ENCODE data around the gene TBCA. TPM values are rescaled to one million over a fixed set of nuclear protein-coding genes. Genes with fewer than 3 reads are reported as not detected.
A peak's percentile ranks its signal among the peaks of the same experiment; 100 is the strongest.

Gene TBCA
- total and polyA plus RNA-seq, 2 of the 13 experiments (the other 11 are each of a cell fraction or from before 2014, with no cell fraction given): 93.8 to 309 TPM

DNA sequence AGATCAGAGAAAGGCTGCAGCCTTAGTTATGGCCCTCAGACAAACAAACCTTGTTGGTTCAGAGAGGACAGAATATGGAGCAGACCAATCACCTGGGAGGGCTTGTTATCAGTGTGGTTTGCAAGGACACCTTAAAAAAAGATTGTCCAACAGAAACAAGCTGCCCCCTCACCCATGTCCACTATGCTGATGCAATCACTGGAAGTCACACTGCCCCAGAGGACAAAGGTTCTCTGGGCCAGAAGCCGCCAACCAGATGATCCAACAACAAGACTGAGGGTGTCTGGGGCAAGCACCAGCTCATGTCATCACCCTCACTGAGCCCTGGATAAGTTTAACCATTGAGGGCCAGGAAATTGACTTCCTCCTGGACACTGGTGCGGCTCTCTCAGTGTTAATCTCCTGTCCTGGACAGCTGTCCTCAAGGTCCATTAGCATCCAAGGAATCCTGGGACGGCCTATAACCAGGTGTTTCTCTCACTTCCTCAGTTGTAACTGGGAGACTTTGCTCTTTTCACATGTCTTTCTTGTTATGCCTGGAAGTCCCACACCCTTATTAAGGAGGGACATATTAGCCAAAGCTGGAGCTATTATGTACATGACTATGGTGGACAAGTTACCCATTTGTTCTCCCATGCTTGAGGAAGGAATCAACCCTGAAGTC is 36.9 kb upstream of the TBCA start (continued):
- TF ChIP-seq, protein P1, sequence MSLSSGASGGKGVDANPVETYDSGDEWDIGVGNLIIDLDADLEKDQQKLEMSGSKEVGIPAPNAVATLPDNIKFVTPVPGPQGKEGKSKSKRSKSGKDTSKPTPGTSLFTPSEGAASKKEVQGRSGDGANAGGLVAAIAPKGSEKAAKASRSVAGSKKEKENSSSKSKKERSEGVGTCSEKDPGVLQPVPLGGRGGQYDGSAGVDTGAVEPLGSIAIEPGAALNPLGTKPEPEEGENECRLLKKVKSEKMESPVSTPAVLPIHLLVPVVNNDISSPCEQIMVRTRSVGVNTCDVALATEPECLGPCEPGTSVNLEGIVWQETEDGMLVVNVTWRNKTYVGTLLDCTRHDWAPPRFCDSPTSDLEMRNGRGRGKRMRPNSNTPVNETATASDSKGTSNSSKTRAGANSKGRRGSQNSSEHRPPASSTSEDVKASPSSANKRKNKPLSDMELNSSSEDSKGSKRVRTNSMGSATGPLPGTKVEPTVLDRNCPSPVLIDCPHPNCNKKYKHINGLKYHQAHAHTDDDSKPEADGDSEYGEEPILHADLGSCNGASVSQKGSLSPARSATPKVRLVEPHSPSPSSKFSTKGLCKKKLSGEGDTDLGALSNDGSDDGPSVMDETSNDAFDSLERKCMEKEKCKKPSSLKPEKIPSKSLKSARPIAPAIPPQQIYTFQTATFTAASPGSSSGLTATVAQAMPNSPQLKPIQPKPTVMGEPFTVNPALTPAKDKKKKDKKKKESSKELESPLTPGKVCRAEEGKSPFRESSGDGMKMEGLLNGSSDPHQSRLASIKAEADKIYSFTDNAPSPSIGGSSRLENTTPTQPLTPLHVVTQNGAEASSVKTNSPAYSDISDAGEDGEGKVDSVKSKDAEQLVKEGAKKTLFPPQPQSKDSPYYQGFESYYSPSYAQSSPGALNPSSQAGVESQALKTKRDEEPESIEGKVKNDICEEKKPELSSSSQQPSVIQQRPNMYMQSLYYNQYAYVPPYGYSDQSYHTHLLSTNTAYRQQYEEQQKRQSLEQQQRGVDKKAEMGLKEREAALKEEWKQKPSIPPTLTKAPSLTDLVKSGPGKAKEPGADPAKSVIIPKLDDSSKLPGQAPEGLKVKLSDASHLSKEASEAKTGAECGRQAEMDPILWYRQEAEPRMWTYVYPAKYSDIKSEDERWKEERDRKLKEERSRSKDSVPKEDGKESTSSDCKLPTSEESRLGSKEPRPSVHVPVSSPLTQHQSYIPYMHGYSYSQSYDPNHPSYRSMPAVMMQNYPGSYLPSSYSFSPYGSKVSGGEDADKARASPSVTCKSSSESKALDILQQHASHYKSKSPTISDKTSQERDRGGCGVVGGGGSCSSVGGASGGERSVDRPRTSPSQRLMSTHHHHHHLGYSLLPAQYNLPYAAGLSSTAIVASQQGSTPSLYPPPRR (CRISPR knock-in tag; IDR thresholded peaks at IDR 0.05; ENCODE audit: borderline replicate concordance): peak; percentile 48; the same call in 1 of the 2 replicates
- TF ChIP-seq FOXJ3 (CRISPR knock-in tag; IDR thresholded peaks at IDR 0.05; ENCODE audit: borderline replicate concordance) (peak; percentile 94), TRIM24 (CRISPR knock-in tag; IDR thresholded peaks at IDR 0.05) (peak; percentile 91), POLR2G (IDR thresholded peaks at IDR 0.05; ENCODE audit: low read depth, low read length) (0 out of 2 replicates have a peak, but pooled peaks have one; percentile 39), RCOR2 (CRISPR knock-in tag; IDR thresholded peaks at IDR 0.05) (peak; percentile 62), ZNF207 (IDR thresholded peaks at IDR 0.05; ENCODE audit: borderline replicate concordance) (no peak), SALL2 (CRISPR knock-in tag; IDR thresholded peaks at IDR 0.05) (peak; percentile 75; the same call in 1 of the 2 replicates), CBFB (CRISPR knock-in tag; IDR thresholded peaks at IDR 0.05) (peak; percentile 60; the same call in 1 of the 2 replicates), BCL6 (CRISPR knock-in tag; IDR thresholded peaks at IDR 0.05) (peak; percentile 59; the same call in 1 of the 2 replicates), HNF4G (IDR thresholded peaks at IDR 0.05; ENCODE audit: borderline replicate concordance, low read depth, low read length) (peak; percentile 93), HNF4G (CRISPR knock-in tag; IDR thresholded peaks at IDR 0.05; ENCODE audit: borderline replicate concordance, low read depth) (peak; percentile 97), ZNF296 (CRISPR knock-in tag; conservative IDR thresholded peaks at IDR 0.05) (peak; percentile 86), NONO (IDR thresholded peaks at IDR 0.05) (no peak), NONO (CRISPR knock-in tag; conservative IDR thresholded peaks at IDR 0.05) (peak; percentile 45; the same call in 1 of the 2 replicates), ERF (CRISPR knock-in tag; IDR thresholded peaks at IDR 0.05) (peak; percentile 69), ZNF350 (CRISPR knock-in tag; IDR thresholded peaks at IDR 0.05; ENCODE audit: borderline replicate concordance, low read depth) (peak; percentile 88; the same call in 1 of the 2 replicates)
- TF ChIP-seq, protein P2, sequence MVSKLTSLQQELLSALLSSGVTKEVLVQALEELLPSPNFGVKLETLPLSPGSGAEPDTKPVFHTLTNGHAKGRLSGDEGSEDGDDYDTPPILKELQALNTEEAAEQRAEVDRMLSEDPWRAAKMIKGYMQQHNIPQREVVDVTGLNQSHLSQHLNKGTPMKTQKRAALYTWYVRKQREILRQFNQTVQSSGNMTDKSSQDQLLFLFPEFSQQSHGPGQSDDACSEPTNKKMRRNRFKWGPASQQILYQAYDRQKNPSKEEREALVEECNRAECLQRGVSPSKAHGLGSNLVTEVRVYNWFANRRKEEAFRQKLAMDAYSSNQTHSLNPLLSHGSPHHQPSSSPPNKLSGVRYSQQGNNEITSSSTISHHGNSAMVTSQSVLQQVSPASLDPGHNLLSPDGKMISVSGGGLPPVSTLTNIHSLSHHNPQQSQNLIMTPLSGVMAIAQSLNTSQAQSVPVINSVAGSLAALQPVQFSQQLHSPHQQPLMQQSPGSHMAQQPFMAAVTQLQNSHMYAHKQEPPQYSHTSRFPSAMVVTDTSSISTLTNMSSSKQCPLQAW (CRISPR knock-in tag; IDR thresholded peaks at IDR 0.05): peak; percentile 76; the same call in 1 of the 2 replicates
- TF ChIP-seq, protein P3, sequence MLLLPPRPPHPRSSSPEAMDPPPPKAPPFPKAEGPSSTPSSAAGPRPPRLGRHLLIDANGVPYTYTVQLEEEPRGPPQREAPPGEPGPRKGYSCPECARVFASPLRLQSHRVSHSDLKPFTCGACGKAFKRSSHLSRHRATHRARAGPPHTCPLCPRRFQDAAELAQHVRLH (CRISPR knock-in tag; IDR thresholded peaks at IDR 0.05; ENCODE audit: borderline replicate concordance, low read depth): peak; percentile 66; the same call in 1 of the 2 replicates
- TF ChIP-seq, protein P4, sequence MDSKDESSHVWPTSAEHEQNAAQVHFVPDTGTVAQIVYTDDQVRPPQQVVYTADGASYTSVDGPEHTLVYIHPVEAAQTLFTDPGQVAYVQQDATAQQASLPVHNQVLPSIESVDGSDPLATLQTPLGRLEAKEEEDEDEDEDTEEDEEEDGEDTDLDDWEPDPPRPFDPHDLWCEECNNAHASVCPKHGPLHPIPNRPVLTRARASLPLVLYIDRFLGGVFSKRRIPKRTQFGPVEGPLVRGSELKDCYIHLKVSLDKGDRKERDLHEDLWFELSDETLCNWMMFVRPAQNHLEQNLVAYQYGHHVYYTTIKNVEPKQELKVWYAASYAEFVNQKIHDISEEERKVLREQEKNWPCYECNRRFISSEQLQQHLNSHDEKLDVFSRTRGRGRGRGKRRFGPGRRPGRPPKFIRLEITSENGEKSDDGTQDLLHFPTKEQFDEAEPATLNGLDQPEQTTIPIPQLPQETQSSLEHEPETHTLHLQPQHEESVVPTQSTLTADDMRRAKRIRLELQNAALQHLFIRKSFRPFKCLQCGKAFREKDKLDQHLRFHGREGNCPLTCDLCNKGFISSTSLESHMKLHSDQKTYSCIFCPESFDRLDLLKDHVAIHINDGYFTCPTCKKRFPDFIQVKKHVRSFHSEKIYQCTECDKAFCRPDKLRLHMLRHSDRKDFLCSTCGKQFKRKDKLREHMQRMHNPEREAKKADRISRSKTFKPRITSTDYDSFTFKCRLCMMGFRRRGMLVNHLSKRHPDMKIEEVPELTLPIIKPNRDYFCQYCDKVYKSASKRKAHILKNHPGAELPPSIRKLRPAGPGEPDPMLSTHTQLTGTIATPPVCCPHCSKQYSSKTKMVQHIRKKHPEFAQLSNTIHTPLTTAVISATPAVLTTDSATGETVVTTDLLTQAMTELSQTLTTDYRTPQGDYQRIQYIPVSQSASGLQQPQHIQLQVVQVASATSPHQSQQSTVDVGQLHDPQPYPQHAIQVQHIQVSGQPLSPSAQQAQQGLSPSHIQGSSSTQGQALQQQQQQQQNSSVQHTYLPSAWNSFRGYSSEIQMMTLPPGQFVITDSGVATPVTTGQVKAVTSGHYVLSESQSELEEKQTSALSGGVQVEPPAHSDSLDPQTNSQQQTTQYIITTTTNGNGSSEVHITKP (CRISPR knock-in tag; IDR thresholded peaks at IDR 0.05; ENCODE audit: low read depth): peak; percentile 36; the same call in 1 of the 2 replicates

Measured in HepG2 (cell line).